Measurements from ENCODE around the gene ANKRD63. TPM values are rescaled to one million over a fixed set of nuclear protein-coding genes. Genes with fewer than 3 reads are reported as not detected.

Gene ANKRD63
- total RNA-seq, 2 donors from 2014 or later: not detected

DNA sequence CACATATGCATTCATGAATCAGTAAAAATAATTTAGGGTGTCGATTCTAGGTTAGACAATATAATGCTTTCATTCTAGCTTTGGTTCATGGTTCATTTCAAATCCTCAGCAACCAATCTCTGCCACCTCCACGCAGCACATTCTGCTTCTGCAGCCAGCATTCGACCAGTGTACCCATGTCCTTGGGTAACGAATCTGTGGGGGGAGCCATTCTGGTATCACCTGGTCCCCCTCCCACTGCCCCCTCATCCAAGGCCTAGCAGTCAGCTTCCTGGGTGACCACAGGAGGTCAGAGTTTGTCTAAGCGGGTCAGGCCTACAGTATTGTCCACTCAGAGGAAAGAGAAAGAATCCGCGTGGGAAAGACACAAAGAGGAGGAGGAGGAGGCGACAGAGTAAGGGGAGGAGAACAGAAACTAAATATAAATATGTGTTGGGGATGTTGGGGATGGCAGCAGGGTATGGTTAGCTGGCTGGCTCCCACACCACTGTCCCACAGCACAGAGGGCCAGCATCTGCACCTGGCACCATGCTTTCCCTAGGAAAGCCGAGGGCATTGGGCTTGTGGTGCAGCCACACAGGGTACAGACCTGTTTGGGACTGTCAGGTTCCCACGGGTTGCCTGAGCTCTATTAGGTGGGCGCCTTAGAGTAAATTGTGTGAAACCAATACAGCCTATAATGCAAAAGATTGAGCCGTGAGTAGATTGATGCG is 31.9 kb downstream of the ANKRD63 start:
- peak; percentile 46 for DNase-seq (ENCODE audit: low spot score)
- intact Hi-C loops (cut with DNase I): no loop called here

DNA sequence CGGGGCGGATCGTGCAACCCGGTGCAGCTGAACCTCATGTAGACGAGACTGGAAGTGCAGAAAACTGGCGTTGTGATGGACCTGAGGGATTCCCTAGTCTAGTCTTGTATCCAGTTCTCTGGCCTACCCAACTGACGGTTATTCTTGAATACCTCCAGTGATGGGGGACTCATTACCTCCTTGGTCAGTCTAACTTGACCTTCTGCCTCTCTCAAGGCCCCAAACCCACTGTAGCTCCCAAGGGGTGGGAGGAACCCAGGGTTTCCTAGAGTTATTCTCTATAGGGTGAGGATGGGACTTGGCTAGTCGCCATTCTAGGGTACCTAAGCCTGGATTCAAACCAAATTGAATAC is 32.6 kb downstream of the ANKRD63 start:
- intact Hi-C loops (cut with DNase I): no loop called here
- no peak for DNase-seq (ENCODE audit: low spot score)

DNA sequence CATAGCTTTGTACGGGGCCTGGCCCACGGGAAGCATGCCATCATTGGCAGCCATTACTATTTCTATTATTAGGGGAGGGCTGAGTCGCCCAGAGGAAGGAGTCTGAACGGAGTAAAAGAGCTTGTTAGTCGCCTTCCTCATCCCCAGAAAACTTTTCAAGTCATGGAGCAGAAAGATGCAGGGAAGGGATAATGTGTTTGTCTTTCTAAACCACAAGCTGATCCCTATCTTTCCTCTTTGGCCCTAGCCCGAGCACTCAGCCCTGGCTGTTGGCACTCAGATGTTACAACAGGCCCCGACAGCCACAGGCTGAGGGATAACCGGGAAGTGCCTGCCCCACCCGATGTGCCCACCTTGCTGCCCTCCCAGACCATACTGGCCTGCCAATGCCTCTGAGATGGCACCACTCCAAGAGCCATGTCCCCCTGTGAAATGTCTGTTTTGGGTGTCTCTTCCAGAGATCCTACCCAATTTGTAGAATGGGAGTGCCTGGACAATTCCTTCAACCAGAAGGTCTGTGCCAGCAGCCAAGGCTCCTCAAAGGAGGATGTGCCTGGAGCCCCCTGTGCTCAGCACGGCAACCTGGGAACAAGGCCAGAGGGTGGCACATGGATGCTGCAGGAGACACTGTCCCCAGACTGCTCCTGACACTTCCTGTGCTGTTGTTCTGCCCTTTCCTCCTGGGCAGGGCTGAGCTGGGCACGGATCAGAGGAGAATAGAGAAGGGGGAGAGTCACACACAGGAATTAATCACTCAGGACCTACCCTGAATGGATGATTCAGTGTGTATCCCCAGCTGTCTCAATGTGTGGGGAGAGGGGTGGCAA is 33.2 kb downstream of the ANKRD63 start:
- intact Hi-C loops (cut with DNase I): no loop called here

DNA sequence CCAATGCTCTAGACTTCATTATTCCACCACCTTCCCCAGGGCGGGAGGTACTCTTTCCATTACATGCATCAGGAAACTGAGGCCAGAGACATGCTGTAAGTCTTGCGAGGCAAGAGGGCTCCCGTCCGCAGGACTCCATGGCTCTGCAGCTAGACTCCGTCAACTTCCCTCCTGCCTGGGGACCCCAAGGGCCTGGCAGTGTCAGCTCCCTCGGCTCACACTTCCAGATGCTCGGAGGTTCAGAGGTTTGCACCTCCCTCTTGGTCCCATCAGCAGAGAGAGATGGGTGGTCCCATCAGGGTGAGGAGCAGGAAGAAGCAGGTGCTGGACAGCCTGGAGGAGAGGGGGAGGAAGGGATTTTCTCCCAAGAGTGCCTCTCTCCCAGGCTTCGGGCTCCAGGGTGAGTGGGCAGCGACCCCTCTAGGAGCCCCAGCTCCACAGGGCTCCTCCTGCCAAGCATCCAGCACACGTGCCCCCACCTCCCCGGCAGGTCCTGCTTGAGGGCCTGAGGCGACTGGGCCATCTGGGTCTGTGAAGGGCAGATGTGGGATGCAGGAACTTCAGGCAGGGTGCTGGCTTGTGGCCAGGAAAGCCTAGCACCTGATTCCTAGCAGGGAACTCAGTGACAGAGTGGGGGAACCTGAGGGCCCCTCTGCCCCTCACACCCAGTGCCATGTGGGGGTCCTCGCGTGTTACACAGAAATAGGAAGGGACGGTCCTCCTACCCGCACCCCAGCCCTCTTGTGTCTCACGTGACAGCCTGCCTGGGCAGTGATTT is 34.7 kb downstream of the ANKRD63 start:
- DNase-seq (ENCODE audit: low spot score): peak; percentile 74
- intact Hi-C loops (cut with DNase I): no loop called here

More for the DNA sequence above, 33.2 kb downstream of the ANKRD63 start:
- DNase-seq (ENCODE audit: low spot score): peak; percentile 68

DNA sequence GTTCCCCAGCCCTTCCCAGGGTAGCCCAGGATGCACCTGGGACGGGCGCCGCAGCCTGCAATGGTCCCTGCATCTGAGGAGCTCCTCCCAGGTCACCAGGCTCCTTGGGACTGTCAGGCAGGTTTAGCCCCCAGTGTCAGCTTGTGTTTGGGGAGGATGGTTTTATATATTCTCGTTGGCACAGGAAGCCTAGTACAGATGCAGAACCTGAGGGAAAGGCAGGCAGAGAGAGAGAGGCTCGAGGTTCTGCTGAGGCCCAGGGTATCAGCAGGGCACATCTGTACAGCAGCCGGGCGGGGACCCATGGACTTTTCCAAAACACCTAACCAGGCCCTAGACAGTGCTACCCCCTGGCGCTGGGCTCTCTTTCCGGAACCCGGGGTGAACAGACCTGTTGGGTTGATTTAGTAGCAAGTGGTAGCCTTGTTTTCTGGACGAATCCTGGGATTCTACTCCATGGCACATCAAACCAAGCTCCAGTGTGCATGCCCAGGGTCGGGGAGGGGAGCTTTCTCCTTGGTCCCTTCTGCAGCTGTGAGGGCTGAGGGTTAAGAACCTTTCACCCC is 35.4 kb downstream of the ANKRD63 start:
- no peak for DNase-seq (ENCODE audit: low spot score)
- intact Hi-C loops (cut with DNase I): no loop called here

DNA sequence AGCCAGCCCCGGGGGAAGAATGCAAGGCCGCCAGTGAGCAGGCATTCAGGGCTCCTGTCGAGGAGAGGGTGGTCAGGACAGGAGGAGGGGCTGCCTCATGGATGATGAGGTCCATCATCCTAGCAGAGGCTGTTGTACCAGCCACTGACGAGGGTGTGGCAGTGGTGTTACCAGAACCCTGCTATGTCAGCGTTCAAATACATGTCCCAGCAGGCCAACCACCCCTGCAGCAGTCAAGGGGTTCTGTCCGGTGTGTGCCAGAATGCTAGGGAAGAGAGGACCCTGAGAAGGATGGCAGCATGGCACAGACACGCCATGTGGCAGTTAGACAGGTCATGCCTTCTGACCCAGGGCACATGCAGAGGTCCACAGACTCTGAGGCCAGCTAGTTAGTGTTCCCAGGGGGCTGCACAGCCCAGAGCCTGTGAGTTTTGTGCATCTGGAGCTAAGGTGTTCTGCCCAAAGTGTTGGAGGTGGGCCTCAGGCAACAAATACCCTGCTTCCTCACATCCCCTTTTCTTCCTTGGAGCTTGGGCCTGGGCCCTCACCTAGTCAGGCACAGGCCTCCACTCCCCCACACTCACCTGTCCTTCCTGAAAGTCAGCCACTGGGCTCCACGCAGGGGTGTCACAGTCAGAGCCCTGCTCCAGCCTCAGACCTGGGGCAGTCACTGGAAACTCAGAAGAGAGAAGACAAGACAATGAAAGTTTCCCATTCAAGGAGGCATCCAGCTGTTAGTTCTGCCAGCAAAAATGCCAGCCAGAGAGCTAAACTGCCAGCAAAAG is 36.2 kb downstream of the ANKRD63 start:
- no peak for DNase-seq (ENCODE audit: low spot score)
- intact Hi-C loops (cut with DNase I): no loop called here

DNA sequence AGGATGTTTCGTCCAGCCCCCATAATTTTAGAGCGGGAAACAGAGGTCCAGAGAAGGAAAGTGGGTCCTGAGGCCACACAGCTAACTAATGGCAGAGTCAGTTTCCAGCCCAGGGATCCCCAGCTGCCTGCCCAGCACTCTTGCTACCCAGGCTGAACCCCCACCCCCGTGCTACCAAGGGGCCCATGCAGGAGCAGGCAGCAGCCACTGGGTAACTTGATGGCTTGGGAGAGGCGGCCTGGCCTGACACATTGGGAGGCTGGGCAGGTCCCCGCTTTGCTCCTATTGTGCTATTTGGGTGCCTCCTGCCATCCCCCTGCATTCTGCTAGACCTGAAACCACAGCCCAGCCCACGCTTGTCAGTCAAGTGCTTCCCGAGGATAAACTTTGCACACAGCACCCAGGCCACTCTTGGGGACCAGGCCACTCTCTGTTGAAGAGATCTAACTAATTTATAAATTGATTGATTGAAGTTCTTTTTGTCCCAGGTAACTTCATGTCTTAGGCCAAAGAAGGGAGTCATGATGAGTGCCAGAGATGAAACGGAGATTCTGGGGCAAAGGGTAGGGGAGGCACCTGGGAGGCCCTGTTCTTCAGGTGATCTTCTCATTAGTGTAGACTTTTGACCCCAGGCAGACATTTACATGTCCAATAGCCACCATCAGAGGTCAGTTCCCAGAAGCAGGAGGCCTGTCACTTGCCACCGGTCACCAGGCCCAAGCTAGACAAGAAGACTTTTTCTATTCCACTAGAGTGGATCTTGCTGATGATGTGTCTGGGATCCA is 37.0 kb downstream of the ANKRD63 start:
- no peak for DNase-seq (ENCODE audit: low spot score)
- intact Hi-C loops (cut with DNase I): no loop called here

DNA sequence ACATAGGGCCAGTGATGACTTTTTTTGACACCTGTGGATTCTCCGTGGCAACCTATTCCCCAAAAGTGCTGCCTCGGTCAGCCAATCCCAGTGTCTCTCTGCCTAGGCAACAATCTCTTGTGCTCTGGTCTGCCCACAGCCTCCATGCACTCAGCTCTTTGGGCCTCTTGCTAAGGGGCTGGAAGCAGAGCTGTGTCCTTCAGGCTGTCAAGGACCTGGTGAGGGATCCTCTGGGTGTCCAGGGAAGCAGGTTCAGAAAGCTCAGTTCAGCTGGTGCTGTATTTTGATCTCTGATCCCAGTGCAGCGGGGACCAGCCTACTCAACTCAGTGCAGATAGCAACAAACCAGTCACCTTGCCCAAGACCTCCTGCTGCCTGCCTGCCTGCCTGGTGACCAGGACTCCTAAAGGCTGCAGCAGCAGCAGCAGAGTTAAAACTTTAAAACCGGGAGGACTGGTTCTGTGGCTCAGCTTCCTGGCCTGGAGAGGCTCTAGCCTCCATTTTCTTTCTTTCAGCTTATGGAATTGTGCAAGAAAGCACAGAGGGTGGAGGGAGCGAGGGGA is 37.8 kb downstream of the ANKRD63 start:
- no peak for DNase-seq (ENCODE audit: low spot score)
- intact Hi-C loops (cut with DNase I): no loop called here

DNA sequence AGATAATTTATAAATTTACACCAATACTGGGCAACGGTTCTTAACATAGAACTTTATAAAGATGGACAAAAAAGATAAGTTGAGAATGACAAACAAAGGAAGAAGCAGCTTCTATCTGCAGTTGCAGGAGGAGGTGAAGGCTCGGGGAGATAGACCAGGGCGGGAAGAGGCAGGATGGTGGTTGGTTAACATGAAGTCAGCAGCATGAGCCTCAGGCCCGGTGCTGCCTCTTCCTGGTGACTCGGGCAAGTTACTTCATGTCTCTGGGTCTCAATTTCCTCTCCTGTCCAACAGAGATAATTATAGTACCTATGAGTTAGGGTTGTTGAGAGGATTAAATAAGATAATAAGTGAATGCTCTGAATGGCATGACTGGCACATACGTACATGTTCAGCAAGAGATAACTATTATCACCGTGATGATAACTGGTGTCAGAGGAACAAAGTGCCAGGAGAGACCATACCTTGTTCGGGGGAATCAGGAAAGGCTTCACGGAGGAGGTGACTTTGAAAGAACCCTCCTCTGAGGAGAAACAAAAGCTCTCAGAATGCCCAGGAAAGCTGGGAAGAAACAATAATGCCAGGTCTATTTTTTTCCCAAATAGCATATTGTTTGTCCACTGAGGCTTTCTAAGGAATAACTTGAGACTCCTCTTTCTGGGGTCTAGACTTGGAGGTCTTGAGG is 39.6 kb downstream of the ANKRD63 start:
- DNase-seq (ENCODE audit: low spot score): no peak
- intact Hi-C loops (cut with DNase I): no loop called here

DNA sequence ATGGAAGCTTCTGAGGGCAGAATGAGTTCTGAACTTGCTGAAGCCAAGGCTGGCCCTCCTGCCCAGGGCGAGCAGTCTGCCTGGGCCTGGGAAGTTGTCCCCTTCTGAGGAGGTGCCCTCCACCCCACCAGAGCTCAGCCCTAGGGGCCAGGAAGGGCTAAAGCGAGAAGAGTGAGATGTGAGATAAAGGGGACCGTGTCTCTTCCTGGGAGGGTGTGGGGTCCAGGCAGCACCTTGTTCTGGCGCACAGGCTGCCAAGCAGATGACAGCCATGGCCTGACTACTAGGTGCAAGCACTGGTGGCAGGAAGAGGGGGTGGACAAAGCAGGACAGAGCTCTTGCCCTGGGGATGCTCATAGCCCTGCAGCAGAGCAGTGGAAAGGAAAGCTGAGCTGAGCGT is 40.3 kb downstream of the ANKRD63 start:
- DNase-seq (ENCODE audit: low spot score): no peak
- intact Hi-C loops (cut with DNase I): no loop called here

DNA sequence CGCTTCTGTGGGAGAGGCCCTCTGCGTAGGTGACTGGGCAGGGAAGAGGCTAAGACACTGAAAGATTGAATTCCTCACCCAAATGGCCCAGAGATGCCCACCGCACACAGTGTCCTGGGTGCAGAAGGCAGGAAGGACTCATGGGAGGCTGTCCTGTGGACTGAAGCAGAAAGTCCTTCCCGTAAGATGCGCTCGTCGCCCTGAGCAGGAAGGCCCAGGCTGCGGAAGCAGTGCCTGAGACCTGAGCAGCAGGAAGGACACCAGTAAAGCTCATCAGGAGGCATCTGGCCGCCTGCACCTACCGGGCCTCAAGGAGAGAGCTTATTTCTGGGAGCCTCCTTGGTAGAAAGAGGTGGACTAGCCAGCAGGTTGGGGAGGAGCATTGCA is 40.7 kb downstream of the ANKRD63 start:
- no peak for DNase-seq (ENCODE audit: low spot score)
- intact Hi-C loops (cut with DNase I): no loop called here

DNA sequence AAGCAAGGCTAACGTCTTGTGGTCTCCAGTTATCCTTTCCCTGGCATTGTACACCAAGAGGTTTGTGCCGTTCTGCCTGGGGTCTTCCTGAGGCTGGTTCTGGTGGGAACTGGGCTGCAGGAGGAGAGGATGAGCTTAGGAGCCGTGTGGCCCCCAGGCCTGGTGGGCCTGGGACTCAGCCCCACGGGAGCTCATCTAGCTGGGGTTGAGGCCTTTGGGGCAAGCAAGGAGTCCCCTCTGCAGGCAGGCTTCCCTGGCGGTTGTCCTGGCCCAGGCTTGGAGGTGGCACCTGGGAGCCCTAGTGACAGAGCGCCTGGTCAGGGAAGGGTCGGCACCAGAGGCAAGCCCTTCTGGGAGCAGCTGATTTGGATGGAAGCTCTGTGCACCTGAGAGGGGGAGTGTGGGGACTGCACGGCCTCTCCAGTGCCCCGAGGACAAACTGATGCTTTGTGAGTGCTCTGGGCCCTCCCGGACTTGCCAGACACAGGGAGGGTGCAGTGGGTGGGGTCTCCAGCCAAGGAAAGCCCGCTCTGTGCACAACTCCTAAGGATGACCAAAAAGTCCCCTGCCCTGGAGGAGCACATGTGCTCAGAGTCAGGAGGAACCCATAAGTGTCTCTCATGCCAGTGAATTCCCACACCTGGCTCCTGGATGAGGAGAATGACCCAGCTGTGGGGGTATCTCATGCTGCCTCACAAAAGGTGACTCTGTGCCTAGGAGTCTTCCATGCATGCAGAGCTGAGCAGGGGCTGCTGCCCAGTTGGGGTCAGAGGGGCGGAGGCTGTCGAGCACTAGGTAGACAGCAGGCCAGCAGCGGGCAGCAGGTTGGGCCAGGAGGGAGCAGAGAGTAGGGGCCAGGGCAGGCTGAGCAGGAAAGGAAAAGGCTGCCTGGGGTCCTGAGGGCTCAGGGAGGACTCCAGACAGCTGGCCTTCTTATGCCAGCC is 41.3 kb downstream of the ANKRD63 start:
- intact Hi-C loops (cut with DNase I): no loop called here
- DNase-seq (ENCODE audit: low spot score): no peak

DNA sequence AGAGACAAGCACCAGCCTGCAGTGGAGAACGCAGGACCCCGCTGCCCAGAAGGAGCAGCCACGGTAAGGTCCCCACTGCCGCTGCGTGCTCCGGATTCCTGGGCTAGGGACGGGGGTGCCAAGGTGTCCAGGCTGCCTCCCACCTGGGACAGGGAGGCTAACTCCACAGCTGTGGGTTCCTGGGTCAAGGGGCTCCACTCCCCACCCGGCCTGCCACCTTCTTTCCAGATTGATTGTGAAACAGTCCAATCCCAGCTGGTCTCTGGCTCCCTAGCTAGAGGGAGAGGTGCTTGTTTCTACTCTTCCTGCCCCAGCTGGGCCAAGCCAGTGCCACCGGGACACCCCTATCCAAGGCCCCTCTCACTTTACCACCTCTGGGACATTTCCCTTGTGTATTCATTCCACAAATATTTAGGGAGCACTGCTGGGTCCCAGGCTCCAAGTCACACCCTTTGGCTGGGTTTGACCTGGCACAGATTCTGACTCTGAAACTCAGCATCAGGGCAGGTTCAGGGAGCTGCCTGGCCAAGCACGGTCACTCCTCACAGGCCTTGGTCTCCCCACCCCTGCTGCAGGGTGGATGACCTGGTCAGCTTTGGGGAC is 42.1 kb downstream of the ANKRD63 start:
- intact Hi-C loops (cut with DNase I): no loop called here
- no peak for DNase-seq (ENCODE audit: low spot score)

DNA sequence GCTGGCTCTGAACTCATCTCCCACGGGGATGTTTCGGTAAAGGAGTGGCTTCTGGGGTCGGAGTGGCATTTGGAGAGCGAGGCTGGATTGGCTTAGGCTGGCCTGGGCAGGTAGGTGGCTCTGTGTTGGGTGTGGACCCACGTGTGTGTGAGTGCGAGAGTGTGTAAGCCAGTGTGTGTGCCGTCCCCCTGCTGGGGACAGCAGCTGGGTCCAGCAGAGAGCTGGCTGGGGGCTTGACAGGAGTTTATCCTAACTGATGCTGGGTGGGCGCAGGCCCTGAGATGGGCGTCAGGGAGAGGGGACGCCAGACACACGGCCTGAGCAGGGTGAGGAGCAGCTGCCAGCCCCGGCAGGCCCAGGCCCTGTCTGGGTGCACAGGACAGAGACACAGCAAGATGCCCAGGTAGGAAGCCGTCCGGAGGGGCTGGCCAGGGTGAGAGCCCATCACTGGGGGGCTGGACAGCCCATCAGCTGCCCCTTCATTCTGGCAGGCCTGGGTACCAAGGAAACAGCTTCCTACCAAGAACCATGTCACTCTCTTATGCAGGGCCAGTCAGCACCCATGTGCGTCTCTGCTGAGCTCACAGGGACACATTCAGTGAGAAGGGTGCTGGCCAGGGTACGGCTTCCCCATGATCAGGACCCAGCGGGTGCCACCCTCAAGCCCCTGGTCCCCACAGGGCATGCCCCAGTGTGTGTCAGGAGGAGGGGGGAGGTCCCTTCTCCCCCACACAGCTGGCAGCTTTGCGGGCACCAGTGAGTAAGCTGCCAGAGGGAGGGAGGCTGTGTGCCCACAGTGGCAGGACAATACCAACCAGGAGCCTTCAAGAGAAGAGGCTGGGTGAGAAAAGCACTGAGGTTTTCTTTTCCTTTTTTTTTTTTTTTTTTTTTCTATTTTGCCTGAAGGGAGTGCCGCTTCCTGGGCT is 42.9 kb downstream of the ANKRD63 start:
- DNase-seq (ENCODE audit: low spot score): no peak
- intact Hi-C loops (cut with DNase I): no loop called here

DNA sequence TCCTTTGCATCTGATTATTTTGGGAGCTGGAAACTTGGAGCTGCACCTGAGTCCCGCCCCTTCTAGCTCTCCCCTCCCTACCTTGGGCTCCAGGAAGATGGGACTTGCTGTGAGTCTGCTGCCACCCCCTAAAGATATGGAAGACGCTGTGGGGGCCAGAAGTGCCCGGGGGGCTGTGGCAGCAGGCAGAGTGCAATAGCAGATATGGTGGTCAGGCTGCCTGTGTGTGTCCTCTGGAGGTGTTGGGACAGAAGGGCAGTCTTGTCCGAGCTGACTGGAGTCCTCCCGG is 43.5 kb downstream of the ANKRD63 start:
- intact Hi-C loops (cut with DNase I): no loop called here
- DNase-seq (ENCODE audit: low spot score): no peak

All from posterior vena cava (tissue), 2 donors.